ENCODE measurements around the gene STAC3. TPM values are rescaled to one million over a fixed set of nuclear protein-coding genes. Genes with fewer than 3 reads are reported as not detected.
A peak's percentile ranks its signal among the peaks of the same experiment; 100 is the strongest.
"Not testable (repeated sequence)": the region's sequence is repeated elsewhere in the genome, so short reads cannot be mapped to it uniquely, and the experiment has no call there.

The STAC3 gene
- 1 to 10 TPM; 1.9 to 6.6 (median 2.4) TPM for total RNA-seq

DNA sequence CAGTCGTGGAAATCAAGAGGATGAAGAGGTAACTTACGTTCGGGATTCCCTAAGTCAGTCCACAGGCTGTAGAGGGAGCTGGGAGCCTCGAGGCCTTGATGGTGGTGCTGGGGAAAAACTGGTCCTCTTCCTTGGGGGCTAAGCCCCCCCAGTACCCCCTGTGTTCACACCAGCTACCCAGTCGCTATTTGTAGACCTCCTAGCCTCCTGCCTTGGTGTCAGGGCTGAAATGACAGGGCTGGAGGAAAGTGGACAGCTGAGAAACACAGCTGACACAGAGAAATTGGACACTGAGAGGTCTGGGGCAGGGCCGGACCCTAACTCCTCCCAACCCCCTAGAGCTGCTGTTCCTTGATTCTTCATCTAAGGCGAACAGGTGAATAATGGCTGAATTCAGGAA is at the start of gene STAC3:
Gene STAC3, minus strand, starts transcription at position 232 of the 400 bp plus-strand sequence. CDS start 1,551 bp downstream, outside the sequence.
- H3K27ac ChIP-seq = no peak within 1 kb of the TSS
- H3K4me3 ChIP-seq = no peak within 1 kb of the TSS
- H3K36me3 ChIP-seq = peaks cover 0 to 16% (median 0%) of the 10 kb centered on the region in 3 donors
- H3K27me3 ChIP-seq = no peaks in the 10 kb centered on the region
- TF ChIP-seq POLR2A (IDR thresholded peaks at IDR 0.05) = no peak
- TF ChIP-seq, protein P1, sequence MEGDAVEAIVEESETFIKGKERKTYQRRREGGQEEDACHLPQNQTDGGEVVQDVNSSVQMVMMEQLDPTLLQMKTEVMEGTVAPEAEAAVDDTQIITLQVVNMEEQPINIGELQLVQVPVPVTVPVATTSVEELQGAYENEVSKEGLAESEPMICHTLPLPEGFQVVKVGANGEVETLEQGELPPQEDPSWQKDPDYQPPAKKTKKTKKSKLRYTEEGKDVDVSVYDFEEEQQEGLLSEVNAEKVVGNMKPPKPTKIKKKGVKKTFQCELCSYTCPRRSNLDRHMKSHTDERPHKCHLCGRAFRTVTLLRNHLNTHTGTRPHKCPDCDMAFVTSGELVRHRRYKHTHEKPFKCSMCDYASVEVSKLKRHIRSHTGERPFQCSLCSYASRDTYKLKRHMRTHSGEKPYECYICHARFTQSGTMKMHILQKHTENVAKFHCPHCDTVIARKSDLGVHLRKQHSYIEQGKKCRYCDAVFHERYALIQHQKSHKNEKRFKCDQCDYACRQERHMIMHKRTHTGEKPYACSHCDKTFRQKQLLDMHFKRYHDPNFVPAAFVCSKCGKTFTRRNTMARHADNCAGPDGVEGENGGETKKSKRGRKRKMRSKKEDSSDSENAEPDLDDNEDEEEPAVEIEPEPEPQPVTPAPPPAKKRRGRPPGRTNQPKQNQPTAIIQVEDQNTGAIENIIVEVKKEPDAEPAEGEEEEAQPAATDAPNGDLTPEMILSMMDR (IDR thresholded peaks at IDR 0.05) = no peak
- H3K4me1 ChIP-seq = no peaks in the 10 kb centered on the region
- DNase-seq = peak in 1 of 3 donors; percentile 27
- no peaks in the 10 kb centered on the region for H3K9me3 ChIP-seq

DNA sequence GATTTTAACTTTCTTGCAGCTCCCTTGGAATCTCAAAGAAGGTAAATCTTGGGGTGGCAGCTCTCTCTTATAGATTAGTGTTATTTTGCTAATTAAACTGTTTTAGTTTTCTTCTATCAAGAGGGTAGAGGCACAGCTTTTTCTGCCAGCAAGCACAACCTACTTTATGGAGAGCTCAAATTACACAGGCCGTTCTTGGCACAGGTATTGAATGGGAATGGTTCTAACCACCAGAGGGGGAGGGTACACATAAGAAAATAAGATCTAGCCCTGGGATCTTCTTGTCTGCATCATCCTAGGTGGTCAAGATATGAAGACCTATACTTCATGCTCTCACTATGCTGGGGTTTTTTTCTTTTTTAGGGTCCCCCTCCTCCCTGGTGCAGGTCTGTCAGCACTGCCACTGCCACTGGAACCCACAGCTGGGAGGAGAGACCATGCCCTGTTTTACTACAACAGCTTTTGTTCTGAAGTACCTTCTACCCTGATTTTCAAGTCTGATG is 48.6 kb upstream of the STAC3 start:
- TF ChIP-seq, protein P1 (IDR thresholded peaks at IDR 0.05) = no peak
- no peak for TF ChIP-seq POLR2A (IDR thresholded peaks at IDR 0.05)
- Histone ChIP-seq H3K4me3 (no peak overlapping the region), H3K27me3 (no peaks in the 10 kb centered on the region), H3K9me3 (no peaks in the 10 kb centered on the region), H3K36me3 (peaks cover 0 to 66% (median 0%) of the 10 kb centered on the region in 3 donors), H3K4me1 (no peaks in the 10 kb centered on the region), H3K27ac (no peak overlapping the region)
- no peak for DNase-seq

DNA sequence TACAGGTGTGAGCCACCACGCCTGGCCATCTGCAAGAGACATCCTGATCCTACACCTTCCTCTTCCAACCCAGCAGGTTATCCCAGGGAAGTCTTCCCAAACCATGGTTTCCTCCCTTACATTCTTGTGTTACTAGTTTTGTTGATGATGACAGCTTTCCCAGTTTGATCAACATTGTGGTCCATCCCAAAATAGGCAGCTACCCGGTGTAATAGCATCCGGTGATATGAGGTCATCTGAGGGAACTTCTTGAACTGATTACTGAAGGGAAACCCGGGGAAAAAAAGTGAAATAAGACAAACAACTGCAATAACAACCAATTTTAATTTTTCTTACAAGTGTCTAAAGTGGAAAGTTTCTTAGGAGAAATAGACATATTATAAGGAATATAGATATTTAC is 45.3 kb upstream of the STAC3 start:
- Histone ChIP-seq H3K27ac (no peak overlapping the region), H3K4me1 (no peaks in the 10 kb centered on the region), H3K4me3 (no peak overlapping the region), H3K9me3 (no peaks in the 10 kb centered on the region), H3K36me3 (peaks cover 0 to 82% (median 0%) of the 10 kb centered on the region in 3 donors), H3K27me3 (no peaks in the 10 kb centered on the region)
- DNase-seq = no peak
- TF ChIP-seq, protein P1 (IDR thresholded peaks at IDR 0.05) = no peak
- no peak for TF ChIP-seq POLR2A (IDR thresholded peaks at IDR 0.05)

DNA sequence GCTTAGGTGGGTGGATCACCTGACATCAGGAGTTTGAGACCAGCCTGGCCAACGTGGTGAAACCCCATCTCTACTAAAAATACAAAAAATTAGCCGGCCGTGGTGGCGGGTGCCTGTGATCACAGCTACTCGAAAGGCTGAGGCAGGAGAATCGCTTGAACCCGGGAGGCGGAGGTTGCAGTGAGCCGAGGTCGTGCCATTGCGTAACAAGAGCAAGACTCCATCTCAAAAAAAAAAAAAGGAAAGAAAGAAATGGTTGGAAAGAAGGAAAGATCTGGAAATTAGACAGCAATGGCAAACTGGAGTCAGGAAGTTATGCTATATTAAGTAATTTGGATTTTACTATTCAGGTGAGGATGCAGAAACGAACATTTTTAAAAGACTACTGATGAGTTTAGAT is 31.1 kb upstream of the STAC3 start:
- not testable (repeated sequence) for H3K27me3 ChIP-seq, H3K9me3 ChIP-seq, H3K4me3 ChIP-seq, H3K27ac ChIP-seq, DNase-seq
- Histone ChIP-seq H3K36me3 (peaks cover 0 to 68% (median 0%) of the 10 kb centered on the region in 3 donors), H3K4me1 (peaks cover 0 to 13% (median 3%) of the 10 kb centered on the region in 4 donors)

DNA sequence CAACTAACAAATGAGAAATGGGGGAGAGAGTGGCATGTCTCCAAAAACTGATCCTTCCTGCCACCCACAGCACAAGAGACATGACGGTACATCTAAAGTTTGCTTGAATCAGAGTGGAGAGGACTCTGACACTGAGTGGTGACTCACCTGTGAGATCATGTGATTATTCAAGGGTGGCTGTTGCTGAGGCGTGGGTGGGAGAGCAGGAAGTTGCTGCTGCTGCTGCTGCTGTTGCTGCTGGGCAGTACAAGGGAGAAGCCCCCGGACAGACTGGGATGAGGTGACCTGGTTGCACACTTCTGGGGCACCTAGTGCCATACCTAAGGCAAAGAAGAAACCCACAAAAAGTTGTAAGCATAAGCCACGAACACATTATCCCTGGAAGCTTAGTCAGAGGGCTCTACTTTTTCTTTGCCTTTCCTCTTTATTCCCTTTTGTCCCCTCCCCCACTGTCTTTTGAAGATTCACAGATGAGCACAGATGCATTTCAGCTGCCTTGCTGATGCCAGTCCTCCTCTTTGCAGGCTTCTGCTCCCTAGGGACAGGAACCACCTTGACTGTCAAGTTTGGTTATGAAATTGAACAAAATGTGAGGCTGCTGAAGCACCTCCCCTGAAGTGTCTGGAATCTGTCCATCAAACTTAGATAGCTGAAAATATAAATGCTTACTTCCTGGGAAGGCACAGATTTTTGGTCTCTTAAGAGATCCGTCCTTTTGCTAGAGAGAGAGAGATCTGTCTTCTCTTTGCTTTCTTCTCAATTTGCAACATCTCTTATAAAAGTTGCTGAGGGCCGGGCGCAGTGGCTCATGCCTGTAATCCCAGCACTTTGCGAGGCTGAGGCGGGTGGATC is 29.4 kb upstream of the STAC3 start:
- Histone ChIP-seq H3K36me3 (peaks cover 0 to 66% (median 0%) of the 10 kb centered on the region in 3 donors), H3K27me3 (no peaks in the 10 kb centered on the region), H3K27ac (peak overlapping the region; percentile 70 to 76 (median 74)), H3K4me1 (peaks cover 0 to 13% (median 3%) of the 10 kb centered on the region in 4 donors), H3K9me3 (no peaks in the 10 kb centered on the region), H3K4me3 (no peak overlapping the region)
- TF ChIP-seq, protein P1 (IDR thresholded peaks at IDR 0.05) = no peak
- no peak for TF ChIP-seq POLR2A (IDR thresholded peaks at IDR 0.05)
- DNase-seq = peak; percentile 66 to 88 (median 67)
